GM21619 (cell line): ENCODE measurements around the gene GALNT4.

Source experiments
- ATAC-seq: cut with Tn5 transposase; IDR thresholded peaks from one replicate; pipeline ENCODE4 v1.9.1; 2021; ENCODE audit not compliant: unreplicated experiment

Gene GALNT4

GRCh38 chr12:89537389-89537788 is 12.8 kb upstream of the GALNT4 start:
- ATAC-seq, result no peak

GRCh38 chr12:89529738-89530137 is 5.1 kb upstream of the GALNT4 start:
- no peak for ATAC-seq

DNA sequence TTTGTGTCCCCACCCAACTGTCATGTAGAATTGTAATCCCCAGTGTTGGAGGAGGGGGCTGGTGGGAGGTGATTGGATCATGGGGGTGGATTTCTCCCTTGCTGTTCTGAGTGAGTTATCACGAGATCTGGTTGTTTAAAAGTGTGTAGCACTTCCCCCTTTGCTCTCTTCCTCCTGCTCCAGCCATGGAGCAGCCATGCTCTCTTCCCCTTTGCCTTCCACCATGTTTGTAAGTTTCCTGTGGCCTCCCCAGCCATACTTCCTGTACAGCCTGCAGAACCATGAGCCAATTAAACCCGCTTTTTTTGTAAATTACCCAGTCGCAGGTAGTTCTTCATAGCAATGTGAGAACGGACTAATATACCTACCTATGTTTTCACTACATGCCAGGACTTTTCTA is 3.8 kb upstream of the GALNT4 start:
- no peak for ATAC-seq

DNA sequence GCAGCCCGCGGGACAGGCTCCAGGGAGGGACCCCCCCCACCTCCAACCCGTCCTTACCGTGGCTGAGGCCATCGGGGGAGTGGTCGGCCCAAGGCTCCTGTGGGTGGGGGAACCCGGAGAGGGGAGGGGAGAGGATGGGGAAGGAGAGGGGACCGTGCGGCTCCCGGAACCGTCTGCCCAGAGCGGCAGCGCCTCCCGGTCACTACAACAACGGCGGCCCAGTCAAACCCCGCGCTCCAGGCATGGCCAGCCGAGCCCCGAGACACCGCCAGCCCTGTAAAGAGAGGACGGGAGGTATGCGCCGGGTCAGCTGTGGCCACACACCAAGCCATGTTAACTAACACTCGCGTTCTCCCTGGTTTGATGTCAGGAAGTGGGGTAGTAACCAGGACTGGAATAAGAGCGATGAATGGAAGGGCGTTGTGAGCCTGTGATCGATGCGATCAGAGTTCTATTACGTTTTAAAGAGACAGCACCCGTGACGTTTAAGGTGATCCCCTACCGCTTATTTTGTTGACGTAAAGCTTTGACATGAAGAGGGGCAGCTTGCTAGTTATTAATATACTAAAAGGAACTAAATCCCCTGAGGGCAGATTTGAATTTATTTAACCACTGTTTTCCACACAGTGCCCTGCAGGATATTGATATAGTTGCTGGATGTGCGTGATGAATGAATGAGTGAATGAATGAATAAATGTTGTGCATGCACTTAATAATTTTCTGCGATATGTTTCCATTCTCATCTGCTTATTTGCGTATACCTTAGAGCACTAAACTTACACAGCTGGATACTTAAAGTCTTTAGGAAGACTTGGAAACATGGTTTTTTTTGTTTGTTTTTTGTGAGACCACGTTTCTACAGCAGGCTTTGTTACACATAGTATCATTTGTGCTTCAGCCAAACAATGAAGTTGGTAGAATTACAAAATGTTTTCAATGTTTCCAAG is 1.5 kb upstream of the GALNT4 start, which contains the start of gene POC1B:
TSS of gene POC1B (minus strand) at position 224 of the 947 bp plus-strand sequence. CDS start at position 72, 152 bp downstream.
- peak; percentile 70 for ATAC-seq

DNA sequence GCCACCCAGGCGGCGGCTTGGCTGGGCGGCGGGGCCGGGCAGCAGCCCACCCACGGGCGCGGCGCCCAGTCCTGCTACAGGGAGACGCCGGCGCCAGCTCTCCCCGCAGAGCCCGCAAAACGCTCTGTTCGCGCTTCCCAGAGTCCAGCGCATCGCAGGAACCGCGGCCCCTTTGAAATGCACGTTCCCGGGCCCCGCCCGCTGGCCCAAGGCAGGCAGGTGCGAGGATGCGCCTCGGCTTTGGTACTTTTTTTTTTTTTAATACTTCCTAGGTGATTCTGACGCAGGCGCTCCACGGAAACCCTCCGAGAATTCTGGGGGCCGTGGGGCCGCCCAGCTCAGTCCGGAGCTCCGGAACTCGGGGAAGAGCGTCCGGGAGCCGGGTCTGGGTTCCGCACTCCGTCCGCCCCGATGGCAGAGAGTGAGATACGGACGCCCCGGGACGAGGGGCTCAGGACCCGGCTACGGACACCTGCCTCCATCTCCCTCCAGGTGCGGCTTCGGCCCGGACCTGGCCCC is 768 bp upstream of the GALNT4 start:
- peak; percentile 28 for ATAC-seq

GRCh38 chr12:89523843-89524540 is 604 bp downstream of the GALNT4 start:
- ATAC-seq, result no peak

DNA sequence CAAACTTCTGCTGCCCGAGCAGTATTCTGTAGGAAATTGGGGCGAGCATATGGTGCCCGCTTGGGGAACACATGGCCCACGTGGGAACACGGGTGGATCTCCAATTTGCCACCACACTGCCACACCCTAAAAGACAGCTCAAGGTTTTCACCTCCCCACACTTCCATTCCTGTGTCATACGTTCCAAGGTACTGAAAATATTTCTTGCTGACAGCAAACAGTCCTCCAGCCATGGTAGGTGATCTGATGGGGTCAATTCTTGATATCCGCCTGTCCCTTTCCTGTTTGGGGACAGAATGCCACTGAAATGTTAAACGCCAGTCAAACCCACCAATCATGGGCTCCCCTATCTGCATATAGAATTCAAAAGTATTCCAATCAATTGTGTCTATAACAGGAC is 1.2 kb downstream of the GALNT4 start:
- no peak for ATAC-seq

- no peak for ATAC-seq
Measured at GRCh38 chr12:89521364-89522223, 3.0 kb downstream of the GALNT4 start.

DNA sequence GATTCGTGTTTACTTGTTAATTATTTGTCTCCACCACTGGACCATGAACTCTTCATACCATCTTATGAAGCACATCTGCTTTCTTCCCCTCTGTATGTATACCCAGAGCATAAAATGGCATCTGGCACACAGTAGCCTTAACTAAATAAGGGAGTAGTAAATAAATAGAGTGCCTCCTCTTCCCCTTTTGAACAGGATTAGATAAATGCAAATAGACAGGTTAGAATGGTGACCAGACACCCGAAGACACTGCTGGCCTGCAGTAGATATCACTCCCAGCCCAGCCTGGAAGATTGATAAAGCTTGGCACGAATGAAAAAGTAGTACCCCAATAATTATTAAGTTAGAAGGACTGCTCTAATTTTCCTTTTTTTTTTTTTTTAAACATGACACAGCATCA is 6.9 kb downstream of the GALNT4 start:
- no peak for ATAC-seq

- ATAC-seq, result no peak
Measured at GRCh38 chr12:89516633-89517032, 8.0 kb downstream of the GALNT4 start.

DNA sequence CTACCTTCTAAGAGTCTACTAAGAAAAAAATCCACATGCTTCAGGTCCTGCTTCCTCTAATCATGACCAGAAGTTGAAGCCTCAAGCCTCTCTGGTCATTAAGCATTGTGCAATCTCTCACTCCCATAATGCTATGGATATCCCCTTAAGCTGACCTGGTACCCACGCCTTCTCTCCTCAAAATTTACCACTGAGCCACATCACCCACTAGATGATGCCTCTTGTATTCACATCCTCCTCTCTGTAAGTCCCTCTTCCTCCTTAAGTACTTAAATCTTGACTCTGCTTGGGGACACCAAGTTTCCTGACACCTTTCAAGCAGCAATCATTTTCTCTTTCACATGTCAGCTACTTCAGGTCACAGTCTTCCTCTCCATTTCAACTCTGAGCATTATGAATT is 9.8 kb downstream of the GALNT4 start:
- peak; percentile 94 for ATAC-seq

DNA sequence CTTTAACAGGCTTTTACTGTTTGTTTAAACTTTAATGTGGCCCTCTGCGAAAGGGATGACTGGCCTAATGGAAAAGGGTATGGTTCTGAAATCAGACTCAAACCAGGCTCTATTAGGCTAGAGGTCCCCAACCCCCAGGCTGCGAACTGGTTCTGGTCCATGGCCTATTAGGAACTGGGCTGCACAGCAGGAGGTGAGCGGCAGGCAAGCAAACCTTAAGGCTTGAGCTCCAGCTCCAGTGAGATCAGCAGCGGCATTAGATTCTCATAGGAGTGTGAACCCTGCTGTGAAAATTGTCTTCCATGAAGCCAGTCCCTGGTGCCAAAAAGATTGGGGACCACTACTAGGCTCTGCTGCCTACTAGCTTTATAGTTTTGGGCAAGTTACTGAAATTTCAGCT is 11.1 kb downstream of the GALNT4 start:
- ATAC-seq, result no peak

DNA sequence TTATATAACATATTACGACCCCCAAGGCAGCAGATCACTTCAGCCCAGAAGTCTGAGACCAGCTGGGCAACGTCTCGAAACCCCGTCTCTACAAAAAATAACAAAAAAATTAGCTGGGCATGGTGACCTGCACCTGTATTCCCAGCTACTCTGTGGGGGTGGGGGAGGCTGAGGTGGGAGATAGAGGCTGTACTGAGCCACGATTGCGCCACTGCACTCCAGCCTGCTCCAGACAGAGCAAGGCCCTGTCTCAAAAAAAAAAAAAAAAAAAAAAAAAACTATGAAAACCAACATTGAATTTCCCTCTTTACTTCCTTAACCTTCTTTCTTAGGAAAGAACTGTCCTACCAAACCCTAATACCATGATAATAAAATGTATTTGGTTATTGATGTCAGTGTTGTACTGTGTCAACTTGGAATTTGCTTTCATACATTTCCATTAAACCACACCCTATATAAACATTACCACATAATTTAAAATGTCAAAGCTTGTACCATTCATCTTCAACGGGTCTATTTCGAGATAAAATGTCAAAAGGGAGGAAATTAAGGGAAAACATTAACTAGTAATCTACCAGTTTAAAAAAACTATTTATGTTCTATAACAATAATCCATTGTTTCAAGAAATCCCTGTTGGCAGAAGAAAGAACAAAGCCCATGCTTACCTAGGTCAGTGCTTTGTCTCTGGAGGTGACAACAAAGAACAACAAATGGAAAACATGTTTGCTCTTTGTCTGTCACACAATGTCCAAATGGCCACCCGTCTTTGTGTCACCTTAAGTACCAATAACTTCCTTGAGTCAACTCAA is 17.4 kb downstream of the GALNT4 start:
- no peak for ATAC-seq

DNA sequence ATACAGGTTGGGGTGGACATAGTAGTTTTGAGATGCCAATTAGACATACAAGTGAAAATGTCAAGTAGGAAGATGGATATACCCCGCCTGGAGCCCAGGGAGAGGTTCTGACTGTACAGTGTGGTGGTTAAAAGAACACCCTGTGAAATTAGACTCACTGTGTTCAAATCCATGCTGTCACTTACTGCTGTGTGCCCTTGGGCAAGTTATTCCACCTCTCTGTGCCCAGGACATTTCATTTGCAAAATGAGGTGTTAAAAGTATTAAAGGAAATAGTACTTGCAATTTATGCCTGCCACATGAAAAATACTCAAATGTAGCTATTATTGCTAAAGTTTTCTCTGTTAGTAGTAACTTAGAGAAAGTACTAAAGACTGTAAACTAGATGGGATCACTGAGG is 18.5 kb downstream of the GALNT4 start:
- ATAC-seq, result no peak

DNA sequence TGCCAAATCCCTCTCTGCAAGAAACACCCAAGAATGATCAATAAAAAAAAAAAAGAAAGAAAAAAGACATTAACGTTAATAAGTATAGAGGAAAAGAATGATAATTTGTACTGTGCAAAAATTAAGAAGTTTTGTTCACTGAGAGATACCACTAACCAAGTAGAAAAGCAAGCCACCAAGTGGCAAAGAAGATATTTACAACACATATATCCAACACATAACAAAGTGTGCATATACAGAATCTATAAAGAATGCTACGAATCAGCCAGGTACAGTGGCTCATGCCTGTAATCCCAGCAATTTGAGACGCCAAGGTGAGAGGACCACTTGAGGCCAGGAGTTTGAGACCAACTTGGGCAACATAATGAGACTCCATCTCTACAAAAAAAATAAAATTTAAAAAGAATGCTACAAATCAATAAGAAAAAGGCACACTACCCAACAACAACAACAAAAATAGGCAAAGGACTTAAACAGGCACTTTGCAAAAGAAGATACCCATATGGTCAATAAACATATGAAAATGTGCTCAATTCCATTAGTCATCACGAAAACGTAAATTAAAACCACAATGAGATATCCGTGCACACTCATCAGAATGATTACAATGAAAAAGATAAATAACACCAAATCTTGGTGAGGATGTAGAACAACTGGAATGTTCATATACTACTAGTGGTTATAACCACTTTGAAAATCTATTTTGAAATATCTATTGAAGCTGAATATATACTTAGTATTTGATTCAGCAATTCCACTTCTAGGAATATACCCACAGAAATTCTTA is 19.8 kb downstream of the GALNT4 start:
- ATAC-seq, result no peak

DNA sequence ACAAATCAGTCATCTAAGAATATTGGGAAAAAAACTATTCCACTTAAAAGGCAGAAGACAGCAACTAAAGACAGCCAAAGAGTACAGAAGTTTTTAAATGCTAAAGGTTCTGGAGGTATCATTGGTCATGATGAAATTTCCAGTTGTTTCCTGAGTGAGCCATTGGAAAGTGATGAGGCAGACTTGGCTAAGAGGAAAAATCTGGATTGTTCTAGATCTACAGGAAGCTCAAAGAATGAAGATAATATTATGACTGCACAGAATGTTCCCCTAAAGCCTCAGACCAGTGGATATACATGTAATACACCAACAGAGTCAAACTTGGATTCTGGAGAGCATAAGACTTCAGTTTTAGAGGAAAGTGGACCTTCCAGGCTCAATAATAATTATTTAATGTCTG is 22.8 kb downstream of the GALNT4 start:
- no peak for ATAC-seq

DNA sequence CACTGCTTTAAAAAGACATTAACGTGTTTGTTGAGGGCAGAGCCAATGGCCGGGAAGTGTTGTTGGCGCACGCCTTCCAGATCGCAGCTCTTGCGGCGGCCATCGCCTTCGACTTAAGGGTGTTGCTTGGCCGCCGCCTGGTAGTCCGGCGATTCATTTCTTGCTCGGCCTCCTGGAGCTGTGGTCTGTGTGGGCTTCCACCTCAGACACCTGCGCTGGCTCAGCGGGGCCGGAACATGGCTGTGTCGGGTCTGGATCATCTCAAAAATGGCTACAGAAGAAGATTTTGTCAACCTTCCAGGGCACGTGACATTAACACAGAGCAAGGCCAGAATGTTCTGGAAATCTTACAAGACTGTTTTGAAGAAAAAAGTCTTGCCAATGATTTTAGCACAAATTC is 24.7 kb downstream of the GALNT4 start:
- ATAC-seq, result no peak

- no peak for ATAC-seq
Measured at GRCh38 chr12:89497467-89497866, 27.1 kb downstream of the GALNT4 start.

DNA sequence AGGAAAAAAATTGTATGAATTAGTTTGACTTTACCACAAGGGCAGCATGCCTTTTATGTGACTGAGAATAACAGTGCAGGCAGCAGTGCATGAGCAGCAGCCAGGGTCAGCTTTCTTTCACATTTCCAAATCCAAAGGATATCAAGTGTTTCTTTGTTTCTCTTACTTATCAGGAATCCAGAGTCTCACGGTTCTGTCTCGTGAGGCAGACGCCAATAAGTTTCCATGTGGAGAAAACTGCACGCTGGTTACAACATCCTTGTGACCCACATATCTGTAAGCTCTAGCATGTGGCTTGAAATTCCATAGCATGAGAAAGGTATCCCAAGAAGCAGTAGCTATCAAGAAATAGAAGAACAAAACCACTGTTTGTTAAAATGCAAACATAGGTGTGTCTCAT is 27.6 kb downstream of the GALNT4 start:
- ATAC-seq, result no peak
